IMR-90 (cell line): Measurements from ENCODE around the gene IPO13.

Experiments used
- BHLHE40 ChIP-seq: fragments of 150-350 bp; IDR thresholded peaks from 2 replicates; pipeline ENCODE4 v1.6.1; 2016; ENCODE audit warnings: mild to moderate bottlenecking, low read depth, low read length
- CEBPB ChIP-seq: IDR thresholded peaks from 2 replicates; pipeline ENCODE4 v1.6.1; 2012; ENCODE audit warnings: low read depth, low read length, improper control_type of control experiment
- CTCF ChIP-seq: conservative IDR thresholded peaks from 2 replicates; pipeline ENCODE4 v1.5.1; 2012; ENCODE audit warnings: mild to moderate bottlenecking, low read depth, low read length, improper control_type of control experiment
- ELK1 ChIP-seq: fragments of 150-350 bp; IDR thresholded peaks from 2 replicates; pipeline ENCODE4 v1.6.1; 2016; ENCODE audit warnings: low read depth, mild to moderate bottlenecking, low read length, moderate library complexity, borderline replicate concordance
- MAFK ChIP-seq: IDR thresholded peaks from 2 replicates; pipeline ENCODE4 v1.6.1; 2012; ENCODE audit warnings: low read depth, low read length, improper control_type of control experiment
- MXI1 ChIP-seq: IDR thresholded peaks from 2 replicates; pipeline ENCODE4 v1.6.1; 2012; ENCODE audit warnings: low read depth, mild to moderate bottlenecking, low read length, moderate library complexity, borderline replicate concordance
- POLR2A ChIP-seq: IDR thresholded peaks from 2 replicates; pipeline ENCODE4 v1.6.1; 2012; ENCODE audit warnings: mild to moderate bottlenecking, low read depth, low read length
- RCOR1 ChIP-seq: IDR thresholded peaks from 2 replicates; pipeline ENCODE4 v1.6.1; 2012; ENCODE audit warnings: mild to moderate bottlenecking, low read length, improper control_type of control experiment; ENCODE audit not compliant: insufficient replicate concordance
- SMC3 ChIP-seq: fragments of 150-350 bp; IDR thresholded peaks from 2 replicates; pipeline ENCODE4 v1.6.1; 2016; ENCODE audit warnings: low read depth, mild to moderate bottlenecking, antibody characterized with exemption, low read length, moderate library complexity
- USF2 ChIP-seq: fragments of 150-350 bp; IDR thresholded peaks from 2 replicates; pipeline ENCODE4 v1.6.1; 2017; ENCODE audit warnings: mild to moderate bottlenecking, antibody characterized with exemption, low read length, low read depth

DNA sequence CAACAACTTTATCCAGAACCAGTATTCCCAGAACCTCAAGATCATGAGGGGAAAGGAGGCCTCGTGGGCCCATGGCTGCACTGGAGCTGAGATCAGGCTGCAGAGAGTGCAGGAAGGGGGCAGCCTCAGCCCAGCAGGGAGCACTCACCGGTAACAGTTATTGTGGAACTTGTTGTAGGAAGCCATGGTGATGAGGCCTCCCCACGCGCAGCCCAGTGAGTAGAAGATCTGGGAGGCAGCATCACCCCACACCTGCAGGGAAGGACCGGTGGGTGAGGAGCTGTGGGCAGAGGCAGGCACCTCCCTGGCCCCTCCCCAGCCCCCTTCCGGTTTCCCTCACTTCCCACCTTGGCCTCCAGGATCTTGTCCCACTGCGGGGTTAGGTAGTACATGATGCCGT is 55.4 kb downstream of the IPO13 start:
- TF ChIP-seq CTCF (no peak), MAFK (no peak), POLR2A (no peak), CEBPB (no peak), USF2 (no peak), SMC3 (no peak), MXI1 (no peak), RCOR1 (no peak), BHLHE40 (no peak), ELK1 (no peak)
